Panc1 (cell line): Measurements from ENCODE around the gene WWTR1.

Experiments
- CTCF ChIP-seq: fragments of 450-650 bp; IDR thresholded peaks from 2 replicates; pipeline ENCODE4 v1.5.1; 2017; ENCODE audit warnings: mild to moderate bottlenecking
- POLR2AphosphoS5 ChIP-seq: IDR thresholded peaks from 2 replicates; pipeline ENCODE4 v1.6.1; 2012; ENCODE audit warnings: mild to moderate bottlenecking, low read depth, low read length, moderate library complexity
- SIN3A ChIP-seq: IDR thresholded peaks from 2 replicates; pipeline ENCODE4 v1.6.1; 2012; ENCODE audit warnings: low read depth, mild to moderate bottlenecking, low read length, moderate library complexity, borderline replicate concordance; ENCODE audit not compliant: insufficient read depth
- TCF7L2 ChIP-seq: IDR thresholded peaks from 2 replicates; pipeline ENCODE4 v1.6.1; 2011; ENCODE audit warnings: mild to moderate bottlenecking, low read depth, low read length, inconsistent platforms
- TF ChIP-seq, protein P1 (sequence below), 2 experiments: IDR thresholded peaks; 2 replicates each; pipeline ENCODE4 v1.6.1; 2011 to 2012; ENCODE audit warnings: low read depth in 2 of 2, control low read depth in 1 of 2, low read length in 1 of 2, mild to moderate bottlenecking in 1 of 2, moderate library complexity in 1 of 2; ENCODE audit not compliant: insufficient read depth in 1 of 2

- no peak for TF ChIP-seq SIN3A
- TF ChIP-seq CTCF = no peak
- TF ChIP-seq, protein P1, sequence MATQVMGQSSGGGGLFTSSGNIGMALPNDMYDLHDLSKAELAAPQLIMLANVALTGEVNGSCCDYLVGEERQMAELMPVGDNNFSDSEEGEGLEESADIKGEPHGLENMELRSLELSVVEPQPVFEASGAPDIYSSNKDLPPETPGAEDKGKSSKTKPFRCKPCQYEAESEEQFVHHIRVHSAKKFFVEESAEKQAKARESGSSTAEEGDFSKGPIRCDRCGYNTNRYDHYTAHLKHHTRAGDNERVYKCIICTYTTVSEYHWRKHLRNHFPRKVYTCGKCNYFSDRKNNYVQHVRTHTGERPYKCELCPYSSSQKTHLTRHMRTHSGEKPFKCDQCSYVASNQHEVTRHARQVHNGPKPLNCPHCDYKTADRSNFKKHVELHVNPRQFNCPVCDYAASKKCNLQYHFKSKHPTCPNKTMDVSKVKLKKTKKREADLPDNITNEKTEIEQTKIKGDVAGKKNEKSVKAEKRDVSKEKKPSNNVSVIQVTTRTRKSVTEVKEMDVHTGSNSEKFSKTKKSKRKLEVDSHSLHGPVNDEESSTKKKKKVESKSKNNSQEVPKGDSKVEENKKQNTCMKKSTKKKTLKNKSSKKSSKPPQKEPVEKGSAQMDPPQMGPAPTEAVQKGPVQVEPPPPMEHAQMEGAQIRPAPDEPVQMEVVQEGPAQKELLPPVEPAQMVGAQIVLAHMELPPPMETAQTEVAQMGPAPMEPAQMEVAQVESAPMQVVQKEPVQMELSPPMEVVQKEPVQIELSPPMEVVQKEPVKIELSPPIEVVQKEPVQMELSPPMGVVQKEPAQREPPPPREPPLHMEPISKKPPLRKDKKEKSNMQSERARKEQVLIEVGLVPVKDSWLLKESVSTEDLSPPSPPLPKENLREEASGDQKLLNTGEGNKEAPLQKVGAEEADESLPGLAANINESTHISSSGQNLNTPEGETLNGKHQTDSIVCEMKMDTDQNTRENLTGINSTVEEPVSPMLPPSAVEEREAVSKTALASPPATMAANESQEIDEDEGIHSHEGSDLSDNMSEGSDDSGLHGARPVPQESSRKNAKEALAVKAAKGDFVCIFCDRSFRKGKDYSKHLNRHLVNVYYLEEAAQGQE (IDR thresholded peaks at IDR 0.05; ENCODE audit: insufficient read depth in 1 of 2, low read depth in 2 of 2, low read length in 1 of 2) = no peak
- TF ChIP-seq POLR2AphosphoS5 = no peak; the same call in none of the 2 replicates
- no peak for TF ChIP-seq TCF7L2
These were observed 68.5 kb downstream of the WWTR1 start for GRCh38 chr3:149589332-149589731.
